ENCODE results near the gene LIME1. TPM values are rescaled to one million over a fixed set of nuclear protein-coding genes. Genes with fewer than 3 reads are reported as not detected.

The LIME1 gene
- total RNA-seq, 2 donors from 2014 or later = 4.9 to 14.0 TPM

GRCh38 chr20:63787302-63787701 lies 50.8 kb downstream of the LIME1 start:
- no peak for DNase-seq
- 88 to 94% methylated on average over 11 of the region's 11 CpGs for WGBS, 2 donors
- TF ChIP-seq CTCF (IDR thresholded peaks at IDR 0.05) = no peak
- no peak for TF ChIP-seq POLR2A (IDR thresholded peaks at IDR 0.05)
- Histone ChIP-seq H3K9me3 (no peaks in the 10 kb centered on the region), H3K27ac (no peak overlapping the region), H3K27me3 (no peaks in the 10 kb centered on the region), H3K36me3 (replicated peaks in 1 of 2; ENCODE audit: insufficient read depth in 1 of 2, low read depth in 2 of 2) (peaks cover 0 to 3% of the 10 kb centered on the region in 2 donors), H3K4me3 (no peak overlapping the region), H3K4me1 (no peaks in the 10 kb centered on the region)
- no peak for ATAC-seq
- intact Hi-C loops (cut with DNase I) = no loop called here

- TF ChIP-seq CTCF (IDR thresholded peaks at IDR 0.05) (no peak), POLR2A (IDR thresholded peaks at IDR 0.05) (no peak)
- Histone ChIP-seq H3K36me3 (replicated peaks in 1 of 2; ENCODE audit: insufficient read depth in 1 of 2, low read depth in 2 of 2) (peaks cover 0 to 3% of the 10 kb centered on the region in 2 donors), H3K9me3 (no peaks in the 10 kb centered on the region), H3K4me1 (no peaks in the 10 kb centered on the region), H3K4me3 (no peak overlapping the region), H3K27ac (no peak overlapping the region), H3K27me3 (no peaks in the 10 kb centered on the region)
- intact Hi-C loops (cut with DNase I) = no loop called here
- 79 to 92% methylated on average over 16 of the region's 16 CpGs for WGBS, 2 donors
- ATAC-seq (no peak), DNase-seq (no peak)
Measured at GRCh38 chr20:63787749-63788148, 51.3 kb downstream of the LIME1 start.

Small RNAs within 50 kb of the gene (small RNA-seq; reads per million reads assigned to genes)
- gene LIME1 (not detected), gene TNFRSF6B (not detected)

Other genes with a start within 250 kb of the LIME1 start
- 10 to 100 TPM; 21.0 to 23.1 TPM for gene EEF1A2, start 237.6 kb upstream of the LIME1 start, total RNA-seq
- 100 to 1,000 TPM in 1 of 2 donors, 10 to 100 TPM in 1; 69.9 to 106 TPM for gene PPDPF, start 215.9 kb upstream of the LIME1 start, total RNA-seq
- gene PTK6, start 199.3 kb upstream of the LIME1 start, total RNA-seq = 1 to 10 TPM; 3.0 to 5.4 TPM
- not detected for gene SRMS, start 188.9 kb upstream of the LIME1 start, total RNA-seq
- 1 to 10 TPM in 1 of 2 donors, under 1 TPM in 1; 0.66 to 2.9 TPM for gene FNDC11, start 182.5 kb upstream of the LIME1 start, total RNA-seq
- 10 to 100 TPM; 20.8 to 33.3 TPM for gene HELZ2, start 162.4 kb upstream of the LIME1 start, total RNA-seq
- 1 to 10 TPM; 8.9 to 9.9 TPM for gene GMEB2, start 109.6 kb upstream of the LIME1 start, total RNA-seq
- 1 to 10 TPM; 5.6 to 7.8 TPM for gene STMN3, start 83.2 kb upstream of the LIME1 start, total RNA-seq
- gene RTEL1, start 78.4 kb upstream of the LIME1 start, total RNA-seq = 10 to 100 TPM in 1 of 2 donors, 1 to 10 TPM in 1; 7.3 to 50.4 TPM
- 10 to 100 TPM in 1 of 2 donors, 1 to 10 TPM in 1; 9.9 to 13.8 TPM for gene TNFRSF6B, start 40.0 kb upstream of the LIME1 start, total RNA-seq
- gene ARFRP1, start 28.7 kb upstream of the LIME1 start, total RNA-seq = 10 to 100 TPM; 22.6 to 23.4 TPM
- gene ZGPAT, start 28.6 kb upstream of the LIME1 start, total RNA-seq = 10 to 100 TPM; 16.6 to 53.1 TPM
- 10 to 100 TPM; 30.9 to 69.5 TPM for gene SLC2A4RG, start 3.1 kb downstream of the LIME1 start, total RNA-seq
- 1 to 10 TPM; 4.3 to 5.4 TPM for gene ZBTB46, start 94.6 kb downstream of the LIME1 start, total RNA-seq
- not detected for gene ABHD16B, start 124.8 kb downstream of the LIME1 start, total RNA-seq
- 10 to 100 TPM; 31.4 to 47.1 TPM for gene TPD52L2, start 128.6 kb downstream of the LIME1 start, total RNA-seq
- gene DNAJC5, start 158.5 kb downstream of the LIME1 start, total RNA-seq = 10 to 100 TPM; 32.9 to 44.2 TPM
- 10 to 100 TPM; 21.0 to 26.0 TPM for gene UCKL1, start 219.8 kb downstream of the LIME1 start, total RNA-seq
- 10 to 100 TPM in 1 of 2 donors, 1 to 10 TPM in 1; 8.0 to 12.5 TPM for gene ZNF512B, start 233.3 kb downstream of the LIME1 start, total RNA-seq
- 1 to 10 TPM; 3.6 to 7.6 TPM for gene SAMD10, start 243.0 kb downstream of the LIME1 start, total RNA-seq
- 10 to 100 TPM; 42.3 to 52.1 TPM for gene PRPF6, start 244.5 kb downstream of the LIME1 start, total RNA-seq